ENCODE results near the gene UBAP1.
A peak's percentile ranks its signal among the peaks of the same experiment; 100 is the strongest.
"Not testable (repeated sequence)": the region's sequence is repeated elsewhere in the genome, so short reads cannot be mapped to it uniquely, and the experiment has no call there.

The UBAP1 gene

GRCh38 chr9:34218446-34218845 is 39.6 kb downstream of the UBAP1 start:
- no peak for DNase-seq (ENCODE audit: low read depth, low spot score)
- H3K27ac ChIP-seq = peak overlapping the region; percentile 17

DNA sequence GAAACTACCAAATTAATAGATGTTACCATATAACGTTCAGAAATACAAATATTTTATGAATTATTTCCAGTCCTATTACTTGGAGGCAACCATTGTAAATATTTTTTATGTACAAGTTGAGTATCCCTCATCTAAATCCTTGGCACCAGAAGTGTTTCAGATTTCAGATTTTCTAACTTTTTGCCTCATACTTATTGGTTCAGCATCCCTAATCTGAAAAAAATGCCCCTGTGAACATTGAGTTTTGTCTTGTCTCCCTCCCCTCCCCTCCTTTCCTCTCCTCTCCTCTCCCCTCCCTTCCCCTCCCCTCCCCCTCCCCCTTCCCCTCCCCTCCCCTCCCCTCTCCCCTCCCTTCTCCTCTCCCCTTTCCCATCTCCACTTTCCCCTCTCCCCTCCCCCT is 40.6 kb downstream of the UBAP1 start:
- H3K27ac ChIP-seq = peak overlapping the region; percentile 17
- no peak for DNase-seq (ENCODE audit: low read depth, low spot score)

- no peak for DNase-seq (ENCODE audit: low read depth, low spot score)
- H3K27ac ChIP-seq = no peak overlapping the region
These were observed 41.4 kb downstream of the UBAP1 start for GRCh38 chr9:34220218-34220617.

- no peak for DNase-seq (ENCODE audit: low read depth, low spot score)
- no peak overlapping the region for H3K27ac ChIP-seq
These were observed 45.5 kb downstream of the UBAP1 start for GRCh38 chr9:34224349-34224748.

- DNase-seq (ENCODE audit: low read depth, low spot score); H3K27ac ChIP-seq: not testable (repeated sequence)
These were observed 47.4 kb downstream of the UBAP1 start for GRCh38 chr9:34226144-34226760.

GRCh38 chr9:34227445-34227844 is 48.6 kb downstream of the UBAP1 start:
- no peak overlapping the region for H3K27ac ChIP-seq
- no peak for DNase-seq (ENCODE audit: low read depth, low spot score)

GRCh38 chr9:34230556-34230955 is 51.7 kb downstream of the UBAP1 start:
- no peak for DNase-seq (ENCODE audit: low read depth, low spot score)
- no peak overlapping the region for H3K27ac ChIP-seq

GRCh38 chr9:34232201-34232600 is 53.4 kb downstream of the UBAP1 start:
- H3K27ac ChIP-seq = no peak overlapping the region
- DNase-seq (ENCODE audit: low read depth, low spot score) = no peak

DNA sequence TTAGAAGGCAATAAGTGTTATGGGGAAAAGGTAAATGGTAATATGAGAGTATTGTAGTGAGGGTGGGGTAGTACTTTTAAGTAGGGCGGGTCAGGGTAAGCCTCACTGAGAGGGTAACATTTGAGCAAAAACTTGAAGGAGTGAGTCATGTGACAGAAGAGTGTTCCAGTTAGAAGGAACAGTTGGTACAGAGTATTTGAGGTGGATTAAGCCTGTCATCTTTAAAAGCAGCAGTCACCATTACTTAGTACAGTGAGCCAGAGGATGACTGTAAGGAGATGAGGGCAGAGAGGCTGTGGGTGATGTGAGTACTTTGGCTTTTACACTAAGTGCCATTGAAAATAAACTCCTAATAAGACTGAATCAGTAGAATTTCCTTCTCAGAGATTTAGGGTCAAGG is 54.8 kb downstream of the UBAP1 start:
- DNase-seq (ENCODE audit: low read depth, low spot score) = no peak
- H3K27ac ChIP-seq = no peak overlapping the region

DNA sequence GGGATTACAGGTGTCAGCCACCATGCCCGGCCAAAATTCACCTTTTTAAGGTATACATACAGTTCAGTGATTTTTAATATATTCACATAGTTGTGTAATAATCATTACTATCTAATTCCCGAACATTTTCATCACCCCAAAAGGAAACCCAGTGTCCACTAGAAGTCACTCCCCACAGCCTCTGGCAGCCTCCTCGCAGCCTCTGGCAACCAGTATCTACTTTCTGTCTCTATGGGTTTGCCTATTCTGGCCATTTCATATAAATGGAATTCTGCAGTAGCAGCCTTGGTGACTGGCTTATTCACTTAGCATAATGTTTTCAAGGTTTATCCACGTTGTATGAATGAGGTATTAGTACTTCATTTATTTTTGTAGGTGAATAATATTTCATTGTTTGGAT is 59.0 kb downstream of the UBAP1 start:
- no peak overlapping the region for H3K27ac ChIP-seq
- DNase-seq (ENCODE audit: low read depth, low spot score) = no peak

- no peak for DNase-seq (ENCODE audit: low read depth, low spot score)
- no peak overlapping the region for H3K27ac ChIP-seq
These were observed 61.2 kb downstream of the UBAP1 start for GRCh38 chr9:34240006-34240405.

DNA sequence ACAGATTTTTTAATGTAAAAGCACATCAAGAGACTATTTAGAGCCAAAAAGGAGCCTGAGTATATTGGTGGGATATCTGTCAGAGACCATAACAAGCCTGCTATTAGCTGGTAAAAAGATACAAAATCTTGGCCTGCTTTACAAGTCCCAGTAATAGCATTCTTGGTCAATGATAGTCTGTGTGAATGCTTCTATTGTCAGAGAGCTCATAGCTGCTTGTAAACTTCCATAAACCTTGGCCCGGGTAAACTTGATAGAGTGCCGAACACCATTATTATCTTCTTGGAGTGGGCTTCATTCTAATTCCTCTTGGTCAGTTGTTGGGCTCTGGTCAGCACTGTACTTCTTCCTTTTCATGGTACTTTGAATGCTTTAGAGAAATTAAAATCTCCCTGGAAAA is 64.0 kb downstream of the UBAP1 start:
- DNase-seq (ENCODE audit: low read depth, low spot score) = no peak
- H3K27ac ChIP-seq = peak overlapping the region; percentile 26

- H3K27ac ChIP-seq; DNase-seq (ENCODE audit: low read depth, low spot score): not testable (repeated sequence)
These were observed 66.4 kb downstream of the UBAP1 start for GRCh38 chr9:34245212-34245611.

DNA sequence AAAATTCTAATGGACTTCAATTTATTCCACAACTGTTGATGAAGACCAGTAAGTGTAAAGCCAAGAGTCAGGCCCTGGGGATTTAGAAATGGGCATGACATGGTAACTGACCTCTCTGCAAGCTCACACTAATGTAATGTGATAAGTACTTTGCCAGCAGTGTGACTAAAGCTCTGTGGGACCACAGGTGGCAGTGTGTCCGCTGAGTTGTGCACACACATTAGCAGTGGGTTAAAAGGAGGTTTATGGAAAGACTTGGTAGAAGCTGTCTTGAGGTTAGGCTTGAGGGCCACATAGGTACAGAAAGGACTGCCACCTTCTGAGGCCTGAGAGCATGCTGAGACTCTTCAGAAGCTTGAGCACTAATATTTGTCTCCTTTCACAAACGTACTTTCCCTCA is 67.6 kb downstream of the UBAP1 start:
- H3K27ac ChIP-seq = no peak overlapping the region
- no peak for DNase-seq (ENCODE audit: low read depth, low spot score)

- H3K27ac ChIP-seq = peak overlapping the region; percentile 93
- not testable (repeated sequence) for DNase-seq (ENCODE audit: low read depth, low spot score)
These were observed 68.9 kb downstream of the UBAP1 start for GRCh38 chr9:34247782-34248181.

DNA sequence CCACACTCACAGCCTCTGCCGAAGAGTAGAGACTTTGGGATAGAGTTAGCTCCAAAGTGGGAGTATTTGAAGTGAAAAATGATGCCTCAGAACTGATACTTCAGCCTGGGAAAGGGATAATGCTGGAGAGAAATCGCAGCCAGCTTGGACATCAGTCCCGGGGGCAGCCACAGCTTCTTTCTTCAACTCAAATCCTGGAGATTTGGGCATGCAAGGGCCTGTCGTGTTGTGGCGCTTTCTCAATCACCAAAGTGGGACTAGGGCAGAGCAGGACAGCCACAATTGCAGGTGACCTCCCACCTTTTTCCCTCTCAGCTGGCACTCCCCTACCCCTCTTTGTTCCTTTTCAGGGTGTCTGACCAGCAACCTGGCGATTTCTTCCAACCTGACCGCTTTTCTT is 70.4 kb downstream of the UBAP1 start:
- no peak for DNase-seq (ENCODE audit: low read depth, low spot score)
- peak overlapping the region; percentile 93 for H3K27ac ChIP-seq

DNA sequence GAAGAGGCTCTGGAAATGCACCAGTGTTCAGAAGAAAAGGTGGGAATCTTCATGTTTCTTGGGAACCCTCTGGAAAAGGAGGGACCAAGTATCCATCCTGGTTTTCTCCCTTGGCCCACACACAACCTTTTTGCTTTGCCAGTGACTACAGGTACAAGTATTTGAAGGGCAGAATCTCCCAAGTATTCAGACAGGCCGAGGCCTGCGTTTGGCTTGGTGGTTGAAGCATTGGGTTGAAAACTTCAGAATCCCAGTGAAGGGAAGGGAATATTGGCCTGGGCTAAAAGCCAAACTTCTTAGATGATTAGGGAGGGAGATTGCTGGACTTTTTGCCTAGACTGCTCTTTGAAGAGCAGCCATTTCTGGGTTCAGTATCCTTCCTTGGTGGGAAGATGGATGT is 71.9 kb downstream of the UBAP1 start:
- H3K27ac ChIP-seq = peak overlapping the region; percentile 93
- DNase-seq (ENCODE audit: low read depth, low spot score) = no peak

DNA sequence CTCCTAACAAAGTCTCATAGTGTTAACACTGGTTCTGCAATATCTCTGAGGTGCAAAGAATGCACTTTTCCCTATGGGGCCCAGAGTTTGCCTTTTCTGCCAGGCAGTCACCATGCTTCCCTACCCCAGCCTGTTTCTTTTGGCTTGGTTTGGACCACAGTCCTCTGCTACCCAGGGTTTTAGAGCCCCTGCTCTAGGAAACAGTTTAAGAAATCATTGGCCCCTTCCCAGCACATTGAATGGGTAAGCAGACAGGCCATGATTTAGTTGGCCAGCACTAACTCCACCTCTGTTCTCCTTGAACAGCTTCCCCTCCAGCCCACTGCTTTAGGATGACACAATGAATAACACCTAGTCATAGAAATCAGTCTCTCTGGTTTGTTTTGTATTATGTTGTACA is 73.2 kb downstream of the UBAP1 start:
- peak overlapping the region; percentile 93 for H3K27ac ChIP-seq
- DNase-seq (ENCODE audit: low read depth, low spot score) = no peak

GRCh38 chr9:34252670-34253459 is 74.0 kb downstream of the UBAP1 start:
- H3K27ac ChIP-seq = peak overlapping the region; percentile 93
- DNase-seq (ENCODE audit: low read depth, low spot score) = no peak

DNA sequence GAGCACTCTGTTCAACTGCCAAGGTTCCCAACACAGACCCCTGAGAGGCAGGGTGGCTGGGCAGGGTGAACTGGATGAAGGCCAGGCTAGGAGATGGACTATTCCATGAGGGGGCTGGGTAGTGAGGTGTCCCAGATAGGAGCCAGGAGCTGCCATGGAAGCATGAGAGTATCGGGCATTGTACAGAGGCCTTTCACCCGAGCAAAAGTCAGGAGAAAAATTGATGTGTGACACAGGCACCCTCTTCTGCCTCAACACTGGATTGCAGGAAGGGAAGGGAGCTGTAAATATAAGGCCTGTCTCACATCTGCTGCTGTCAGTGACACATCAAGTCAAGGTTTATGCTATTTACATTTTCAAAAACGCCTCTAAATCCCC is 74.6 kb downstream of the UBAP1 start:
- no peak for DNase-seq (ENCODE audit: low read depth, low spot score)
- H3K27ac ChIP-seq = peak overlapping the region; percentile 93

- peak overlapping the region; percentile 93 for H3K27ac ChIP-seq
- peak; percentile 80 for DNase-seq (ENCODE audit: low read depth, low spot score)
These were observed 75.5 kb downstream of the UBAP1 start for GRCh38 chr9:34254141-34254913.
